ENCODE measurements around the gene SLC30A7. TPM values are rescaled to one million over a fixed set of nuclear protein-coding genes. Genes with fewer than 3 reads are reported as not detected.

SLC30A7 gene
- total and polyA plus RNA-seq, 2 of the 13 experiments (the other 11 are each of a cell fraction or from before 2014, with no cell fraction given) = 8.3 to 40.8 TPM

DNA sequence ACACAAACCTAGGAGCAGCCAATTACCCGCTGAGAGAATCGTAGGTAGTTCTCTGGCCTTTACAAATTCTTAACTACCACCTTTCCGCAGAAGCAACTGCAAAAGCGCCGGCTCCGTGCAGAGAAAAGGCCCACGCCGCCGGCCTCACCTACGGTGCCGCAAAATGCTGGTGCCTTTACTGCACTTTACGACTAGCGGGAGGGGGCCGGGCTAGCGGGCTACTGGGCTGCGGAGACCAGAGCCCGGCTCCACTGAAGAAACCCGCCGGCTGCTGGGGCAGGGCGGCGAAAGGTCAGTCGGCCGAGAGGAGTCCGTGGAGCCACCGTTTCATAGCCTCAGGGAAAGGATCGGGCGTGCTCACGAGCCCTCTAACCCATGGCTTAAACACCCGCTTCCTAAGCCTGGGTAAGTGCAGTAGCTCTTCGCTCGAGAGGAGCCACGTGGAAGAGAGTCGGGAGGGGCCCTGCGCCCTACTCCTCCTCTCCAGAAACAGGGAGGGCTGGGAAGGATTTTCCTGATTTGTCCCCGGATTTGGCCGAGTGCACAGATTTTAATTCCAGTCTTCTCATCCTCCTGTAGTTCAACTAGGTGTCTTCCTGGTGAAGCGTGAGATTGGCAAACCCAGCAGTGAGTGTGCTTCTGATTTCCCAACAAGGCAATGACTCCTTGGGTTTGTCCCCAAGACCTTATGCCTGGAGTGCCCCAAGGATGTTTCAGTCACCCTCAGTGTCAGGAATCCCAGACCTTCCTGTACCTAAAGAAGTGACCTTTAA is 130.0 kb downstream of the SLC30A7 start, which contains the start of gene DPH5 (continued):
- TF ChIP-seq NR3C1 (CRISPR knock-in tag; IDR thresholded peaks at IDR 0.05) (no peak), ZNF660 (CRISPR knock-in tag; IDR thresholded peaks at IDR 0.05; ENCODE audit: borderline replicate concordance, low read depth) (no peak), SP2 (CRISPR knock-in tag; IDR thresholded peaks at IDR 0.05) (no peak), TAF15 (IDR thresholded peaks at IDR 0.05; ENCODE audit: low read depth, low read length, poor library complexity, severe bottlenecking) (no peak), TOPORS (CRISPR knock-in tag; IDR thresholded peaks at IDR 0.05) (no peak), NRL (CRISPR knock-in tag; IDR thresholded peaks at IDR 0.05; ENCODE audit: borderline replicate concordance) (peak; percentile 63; the same call in 1 of the 2 replicates), ZNF460 (CRISPR knock-in tag; IDR thresholded peaks at IDR 0.05; ENCODE audit: borderline replicate concordance) (no peak), IKZF4 (CRISPR knock-in tag; IDR thresholded peaks at IDR 0.05; ENCODE audit: borderline replicate concordance, low read depth, not compliant biosample characterization) (no peak), YY1 (IDR thresholded peaks at IDR 0.05; ENCODE audit: insufficient read depth, insufficient replicate concordance, low read depth, low read length) (peak; percentile 63), IRF9 (CRISPR knock-in tag; IDR thresholded peaks at IDR 0.05; ENCODE audit: borderline replicate concordance) (peak; percentile 48; the same call in 1 of the 2 replicates), THAP11 (CRISPR knock-in tag; IDR thresholded peaks at IDR 0.05) (peak; percentile 89), MEIS2 (CRISPR knock-in tag; IDR thresholded peaks at IDR 0.05) (no peak; the same call in 1 of the 2 replicates), ZNF143 (CRISPR knock-in tag; IDR thresholded peaks at IDR 0.05) (no peak; the same call in 1 of the 2 replicates), ELK4 (CRISPR knock-in tag; IDR thresholded peaks at IDR 0.05; ENCODE audit: borderline replicate concordance) (no peak), ZNF446 (CRISPR knock-in tag; IDR thresholded peaks at IDR 0.05) (no peak), CEBPG (CRISPR knock-in tag; IDR thresholded peaks at IDR 0.05) (0 out of 2 replicates have a peak, but pooled peaks have one; percentile 7), ZNF326 (CRISPR knock-in tag; IDR thresholded peaks at IDR 0.05; ENCODE audit: borderline replicate concordance) (no peak), ELF4 (CRISPR knock-in tag; IDR thresholded peaks at IDR 0.05; ENCODE audit: borderline replicate concordance) (no peak; the same call in 1 of the 2 replicates), ATF4 (CRISPR knock-in tag; IDR thresholded peaks at IDR 0.05) (0 out of 4 replicates have a peak, but pooled peaks of 1 of the 2 experiments have one; percentile 6), PAWR (CRISPR knock-in tag; IDR thresholded peaks at IDR 0.05; ENCODE audit: borderline replicate concordance) (no peak), HES4 (CRISPR knock-in tag; IDR thresholded peaks at IDR 0.05; ENCODE audit: borderline replicate concordance) (0 out of 2 replicates have a peak, but pooled peaks have one; percentile 32)
- TF ChIP-seq, protein P1, sequence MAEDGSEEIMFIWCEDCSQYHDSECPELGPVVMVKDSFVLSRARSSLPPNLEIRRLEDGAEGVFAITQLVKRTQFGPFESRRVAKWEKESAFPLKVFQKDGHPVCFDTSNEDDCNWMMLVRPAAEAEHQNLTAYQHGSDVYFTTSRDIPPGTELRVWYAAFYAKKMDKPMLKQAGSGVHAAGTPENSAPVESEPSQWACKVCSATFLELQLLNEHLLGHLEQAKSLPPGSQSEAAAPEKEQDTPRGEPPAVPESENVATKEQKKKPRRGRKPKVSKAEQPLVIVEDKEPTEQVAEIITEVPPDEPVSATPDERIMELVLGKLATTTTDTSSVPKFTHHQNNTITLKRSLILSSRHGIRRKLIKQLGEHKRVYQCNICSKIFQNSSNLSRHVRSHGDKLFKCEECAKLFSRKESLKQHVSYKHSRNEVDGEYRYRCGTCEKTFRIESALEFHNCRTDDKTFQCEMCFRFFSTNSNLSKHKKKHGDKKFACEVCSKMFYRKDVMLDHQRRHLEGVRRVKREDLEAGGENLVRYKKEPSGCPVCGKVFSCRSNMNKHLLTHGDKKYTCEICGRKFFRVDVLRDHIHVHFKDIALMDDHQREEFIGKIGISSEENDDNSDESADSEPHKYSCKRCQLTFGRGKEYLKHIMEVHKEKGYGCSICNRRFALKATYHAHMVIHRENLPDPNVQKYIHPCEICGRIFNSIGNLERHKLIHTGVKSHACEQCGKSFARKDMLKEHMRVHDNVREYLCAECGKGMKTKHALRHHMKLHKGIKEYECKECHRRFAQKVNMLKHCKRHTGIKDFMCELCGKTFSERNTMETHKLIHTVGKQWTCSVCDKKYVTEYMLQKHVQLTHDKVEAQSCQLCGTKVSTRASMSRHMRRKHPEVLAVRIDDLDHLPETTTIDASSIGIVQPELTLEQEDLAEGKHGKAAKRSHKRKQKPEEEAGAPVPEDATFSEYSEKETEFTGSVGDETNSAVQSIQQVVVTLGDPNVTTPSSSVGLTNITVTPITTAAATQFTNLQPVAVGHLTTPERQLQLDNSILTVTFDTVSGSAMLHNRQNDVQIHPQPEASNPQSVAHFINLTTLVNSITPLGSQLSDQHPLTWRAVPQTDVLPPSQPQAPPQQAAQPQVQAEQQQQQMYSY (CRISPR knock-in tag; IDR thresholded peaks at IDR 0.05) = no peak
